Lower leg skin (tissue), 4 donors: ENCODE data around the gene MTHFD1L. TPM values are rescaled to one million over a fixed set of nuclear protein-coding genes. Genes with fewer than 3 reads are reported as not detected.
A peak's percentile ranks its signal among the peaks of the same experiment; 100 is the strongest.

Experiments used
- DNase-seq, 2 donors: peaks; one replicate each; pipeline ENCODE4 v3.0.0-alpha.2; 2019; ENCODE audit warnings: low spot score in 2 of 2
- H3K4me3 ChIP-seq: fragments of 200-600 bp; sonication (generic); 2 replicates; pipeline ENCODE4 v1.5.1; 2017; ENCODE audit warnings: mild to moderate bottlenecking, low read depth; ENCODE audit not compliant: poor library complexity, severe bottlenecking
- POLR2A ChIP-seq, 2 donors: fragments of 450-650 bp; IDR thresholded peaks; one replicate each; pipeline ENCODE4 v1.6.1; 2016 to 2017; ENCODE audit warnings: antibody characterized with exemption in 2 of 2, mild to moderate bottlenecking in 1 of 2, moderate library complexity in 1 of 2
- WGBS, 2 donors: methylation state at CpG; one replicate each; pipeline ENCODE4 v1.1.5; 2018; 5-methylcytosine and 5-hydroxymethylcytosine counted together
- intact Hi-C: fragments of 100-400 bp; cut with DNase I; formaldehyde crosslinking; loops from one replicate; pipeline ENCODE4 v1.15.0; 2023; ENCODE audit warnings: low total_unique reads
- total RNA-seq, 4 donors: library from RNA; depleted of rRNA; stranded (reverse); fragments of >200 nt; gene quantifications; one replicate each; pipeline ENCODE4 v1.1.0, GENCODE V29; 2016
- TF ChIP-seq, protein P1 (sequence below), 3 donors: fragments of 450-650 bp; IDR thresholded peaks; one replicate each; pipeline ENCODE4 v1.5.1; 2016; ENCODE audit warnings: antibody characterized with exemption in 3 of 3, mild to moderate bottlenecking in 3 of 3, moderate library complexity in 2 of 3

Gene MTHFD1L
- total RNA-seq, 4 donors from 2014 or later = 2.1 to 7.1 (median 4.4) TPM

DNA sequence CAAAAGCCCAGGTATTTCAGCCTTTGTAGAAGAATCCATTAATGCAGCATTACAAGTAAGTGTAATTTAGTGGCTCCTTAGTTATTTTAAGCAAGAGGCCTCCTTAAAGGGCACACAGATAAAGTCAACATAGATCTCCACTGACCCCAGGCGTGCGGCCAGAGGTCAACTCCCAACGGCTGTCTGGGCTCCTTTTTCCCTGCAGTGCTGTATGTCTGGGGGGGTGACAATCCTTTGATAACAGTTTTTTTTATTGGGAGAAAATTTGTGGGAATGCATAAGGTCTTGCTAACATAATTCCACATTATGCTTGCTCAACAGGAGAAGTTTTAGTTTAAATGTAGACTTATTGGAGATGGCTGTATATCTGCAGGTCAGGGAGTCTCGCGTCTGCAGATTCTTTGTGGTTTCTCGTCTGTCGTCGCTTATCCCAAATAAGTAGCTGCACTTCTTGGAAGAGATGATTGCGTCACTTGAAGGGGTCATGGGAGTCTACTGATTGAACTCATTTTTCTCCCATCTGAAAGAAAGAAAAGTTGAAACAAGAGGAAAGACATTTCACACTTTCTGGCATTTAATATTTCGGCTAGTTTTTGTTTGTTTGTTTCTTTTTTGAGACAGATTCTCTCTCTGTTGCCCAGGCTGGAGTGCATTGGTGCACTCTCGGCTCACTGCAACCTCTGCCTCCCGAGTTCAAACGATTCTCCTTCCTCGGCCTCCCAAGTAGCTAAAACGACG, 222.5 kb downstream of the MTHFD1L start:
- no peak overlapping the region for H3K4me3 ChIP-seq
- peak in 1 of 2 donors; percentile 82 for DNase-seq
- intact Hi-C loops = no loop called here
- 76 to 78% methylated on average over 16 of the region's 16 CpGs for WGBS, 2 donors
- TF ChIP-seq, protein P1, sequence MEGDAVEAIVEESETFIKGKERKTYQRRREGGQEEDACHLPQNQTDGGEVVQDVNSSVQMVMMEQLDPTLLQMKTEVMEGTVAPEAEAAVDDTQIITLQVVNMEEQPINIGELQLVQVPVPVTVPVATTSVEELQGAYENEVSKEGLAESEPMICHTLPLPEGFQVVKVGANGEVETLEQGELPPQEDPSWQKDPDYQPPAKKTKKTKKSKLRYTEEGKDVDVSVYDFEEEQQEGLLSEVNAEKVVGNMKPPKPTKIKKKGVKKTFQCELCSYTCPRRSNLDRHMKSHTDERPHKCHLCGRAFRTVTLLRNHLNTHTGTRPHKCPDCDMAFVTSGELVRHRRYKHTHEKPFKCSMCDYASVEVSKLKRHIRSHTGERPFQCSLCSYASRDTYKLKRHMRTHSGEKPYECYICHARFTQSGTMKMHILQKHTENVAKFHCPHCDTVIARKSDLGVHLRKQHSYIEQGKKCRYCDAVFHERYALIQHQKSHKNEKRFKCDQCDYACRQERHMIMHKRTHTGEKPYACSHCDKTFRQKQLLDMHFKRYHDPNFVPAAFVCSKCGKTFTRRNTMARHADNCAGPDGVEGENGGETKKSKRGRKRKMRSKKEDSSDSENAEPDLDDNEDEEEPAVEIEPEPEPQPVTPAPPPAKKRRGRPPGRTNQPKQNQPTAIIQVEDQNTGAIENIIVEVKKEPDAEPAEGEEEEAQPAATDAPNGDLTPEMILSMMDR (IDR thresholded peaks at IDR 0.05) = no peak
- no peak for TF ChIP-seq POLR2A (IDR thresholded peaks at IDR 0.05)

DNA sequence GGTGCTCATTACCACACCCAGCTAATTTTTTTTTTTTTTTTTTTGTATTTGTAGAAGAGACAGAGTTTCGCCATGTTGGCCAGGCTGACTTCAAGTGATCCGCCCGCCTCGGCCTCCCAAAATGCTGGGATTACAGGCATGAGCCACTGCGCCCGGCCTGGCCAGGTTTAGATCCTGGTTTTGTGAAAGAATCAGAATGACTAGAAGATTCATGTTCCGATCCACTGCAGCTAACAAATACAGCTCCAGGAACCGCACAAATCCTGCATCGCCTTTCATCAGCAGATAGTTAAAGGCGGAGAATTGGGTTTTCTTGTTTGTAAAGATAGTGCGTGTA, 223.1 kb downstream of the MTHFD1L start:
- WGBS, 2 donors = 94 to 95% methylated on average over 11 of the region's 11 CpGs
- H3K4me3 ChIP-seq = no peak overlapping the region
- DNase-seq = peak in 1 of 2 donors; percentile 74
- TF ChIP-seq, protein P1 (IDR thresholded peaks at IDR 0.05) = no peak
- no peak for TF ChIP-seq POLR2A (IDR thresholded peaks at IDR 0.05)
- intact Hi-C loops = no loop called here

DNA sequence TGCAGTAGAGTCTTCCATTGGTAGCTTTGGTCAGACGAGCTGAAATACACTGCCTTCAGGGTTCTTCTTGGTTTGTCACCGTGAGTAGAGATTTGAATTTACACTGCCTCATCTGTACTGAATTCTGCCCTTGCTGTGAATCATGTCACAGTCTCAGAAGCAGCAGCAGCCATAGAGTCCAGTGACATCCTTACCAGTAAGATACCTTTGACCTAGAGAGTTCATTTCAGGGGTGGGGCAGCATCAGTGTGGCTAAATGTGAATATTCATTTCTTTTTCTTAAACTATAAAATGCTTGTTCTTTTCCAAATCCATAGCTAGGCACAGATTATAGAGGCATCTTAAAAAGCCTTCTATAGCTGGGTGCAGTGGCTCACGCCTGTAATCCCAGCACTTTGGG, 223.5 kb downstream of the MTHFD1L start:
- WGBS, 2 donors = 89 to 91% methylated on average over 3 of the region's 3 CpGs
- no peak overlapping the region for H3K4me3 ChIP-seq
- intact Hi-C loops = no loop called here
- TF ChIP-seq, protein P1 (IDR thresholded peaks at IDR 0.05) = no peak
- no peak for TF ChIP-seq POLR2A (IDR thresholded peaks at IDR 0.05)
- no peak for DNase-seq

DNA sequence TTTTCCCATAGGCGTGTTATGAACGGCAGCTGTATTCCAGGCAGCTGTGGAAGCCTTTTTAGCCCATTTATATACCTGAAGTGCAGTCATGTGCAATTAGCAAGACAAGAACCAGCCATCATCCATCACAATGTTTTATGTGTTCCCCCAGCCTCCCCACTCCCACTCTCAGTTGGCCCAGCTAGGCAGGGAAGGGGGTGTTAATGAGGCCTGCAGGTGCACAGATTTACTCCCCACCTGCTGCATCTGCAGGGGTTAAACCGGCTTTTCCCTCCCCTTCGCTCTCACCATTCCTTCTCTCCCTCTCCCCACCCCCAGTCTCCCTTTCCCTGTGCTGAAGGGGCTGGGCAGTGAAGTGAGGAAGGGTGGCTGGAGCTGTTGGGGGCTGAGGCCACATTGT, 224.5 kb downstream of the MTHFD1L start:
- intact Hi-C loops = no loop called here
- TF ChIP-seq, protein P1 (IDR thresholded peaks at IDR 0.05) = no peak
- TF ChIP-seq POLR2A (IDR thresholded peaks at IDR 0.05) = no peak
- no peak overlapping the region for H3K4me3 ChIP-seq
- 83 to 95% methylated on average over 4 of the region's 4 CpGs for WGBS, 2 donors
- peak in 1 of 2 donors; percentile 43 for DNase-seq

DNA sequence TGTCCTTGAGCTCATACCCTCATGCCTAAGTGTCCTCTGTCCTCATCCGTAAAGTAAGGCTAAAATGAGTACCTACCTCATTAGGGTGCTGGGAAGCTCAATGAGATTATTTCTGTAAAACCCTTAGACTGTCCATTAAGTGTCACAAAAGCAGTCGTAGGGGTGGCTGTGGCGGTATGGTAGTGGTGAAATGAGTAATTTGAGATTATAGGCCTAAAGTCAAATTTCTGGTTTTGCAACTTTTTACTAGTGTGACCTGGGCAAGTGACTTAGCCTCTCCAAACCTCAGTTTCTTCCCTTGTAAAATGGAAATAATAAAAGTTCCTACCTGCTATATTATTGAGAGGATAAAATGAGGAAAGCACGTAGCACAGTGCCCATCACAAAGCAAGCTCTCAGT, 226.1 kb downstream of the MTHFD1L start:
- 88 to 90% methylated on average over 4 of the region's 4 CpGs for WGBS, 2 donors
- TF ChIP-seq POLR2A (IDR thresholded peaks at IDR 0.05) = no peak
- TF ChIP-seq, protein P1 (IDR thresholded peaks at IDR 0.05) = no peak
- no peak overlapping the region for H3K4me3 ChIP-seq
- intact Hi-C loops = no loop called here
- no peak for DNase-seq

DNA sequence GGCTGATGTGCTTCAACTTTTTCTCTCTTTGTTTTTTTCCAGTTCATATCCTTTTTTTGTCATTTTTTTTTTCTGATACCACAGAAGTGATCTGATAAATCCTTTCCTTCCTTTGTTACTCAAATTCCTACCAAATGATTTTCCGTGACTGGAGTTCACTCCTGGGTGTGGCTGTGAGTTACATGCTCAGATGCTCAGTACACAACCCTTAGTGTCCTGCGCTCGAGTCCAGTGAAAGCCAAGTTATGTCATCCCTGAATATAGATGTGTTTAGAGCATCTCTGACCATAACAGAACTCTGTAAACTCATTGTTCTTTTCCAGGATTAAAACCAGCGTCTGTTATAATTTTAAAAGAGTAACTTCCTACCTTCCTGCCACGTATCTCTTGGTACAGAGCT, 227.1 kb downstream of the MTHFD1L start:
- DNase-seq = no peak
- whole genome bisulfite sequencing, 2 donors = 74 to 89% methylated on average over 5 of the region's 5 CpGs
- intact Hi-C loops = no loop called here
- TF ChIP-seq POLR2A (IDR thresholded peaks at IDR 0.05) = no peak
- TF ChIP-seq, protein P1 (IDR thresholded peaks at IDR 0.05) = no peak
- H3K4me3 ChIP-seq = no peak overlapping the region
